ENCODE measurements around the gene ZFAND6.
"Not testable (repeated sequence)": the region's sequence is repeated elsewhere in the genome, so short reads cannot be mapped to it uniquely, and the experiment has no call there.

The ZFAND6 gene

GRCh38 chr15:80107774-80108173 lies 48.3 kb downstream of the ZFAND6 start:
- Histone ChIP-seq H3K4me1 (ENCODE audit: control insufficient read depth in 2 of 2, insufficient read depth in 2 of 2, low read length in 2 of 2) (no peaks in the 10 kb centered on the region), H3K36me3 (ENCODE audit: control insufficient read depth in 2 of 2, insufficient read depth in 2 of 2, low read length in 2 of 2) (no peaks in the 10 kb centered on the region), H3K27me3 (ENCODE audit: control insufficient read depth in 2 of 2, insufficient read depth in 2 of 2, low read length in 2 of 2) (no peaks in the 10 kb centered on the region), H3K9ac (ENCODE audit: low read depth in 1 of 2, low read length in 2 of 2) (no peak overlapping the region), H3K9me3 (ENCODE audit: control insufficient read depth in 2 of 2, low read length in 2 of 2) (no peaks in the 10 kb centered on the region), H3K27ac (ENCODE audit: low read depth in 2 of 2, low read length in 2 of 2) (no peak overlapping the region), H3K4me3 (ENCODE audit: low read length in 2 of 2) (no peak overlapping the region)

- H3K4me1 ChIP-seq (ENCODE audit: control insufficient read depth in 2 of 2, insufficient read depth in 2 of 2, low read length in 2 of 2), result peaks cover 0 to 2% of the 10 kb centered on the region in 2 donors
- no peak overlapping the region for H3K4me3 ChIP-seq (ENCODE audit: low read length in 2 of 2)
- H3K9ac ChIP-seq (ENCODE audit: low read depth in 1 of 2, low read length in 2 of 2), result no peak overlapping the region
- no peaks in the 10 kb centered on the region for H3K27me3 ChIP-seq (ENCODE audit: control insufficient read depth in 2 of 2, insufficient read depth in 2 of 2, low read length in 2 of 2)
- H3K9me3 ChIP-seq (ENCODE audit: control insufficient read depth in 2 of 2, low read length in 2 of 2), result no peaks in the 10 kb centered on the region
- H3K27ac ChIP-seq (ENCODE audit: low read depth in 2 of 2, low read length in 2 of 2), result no peak overlapping the region
- H3K36me3 ChIP-seq (ENCODE audit: control insufficient read depth in 2 of 2, insufficient read depth in 2 of 2, low read length in 2 of 2), result no peaks in the 10 kb centered on the region
These were observed 49.9 kb downstream of the ZFAND6 start for GRCh38 chr15:80109388-80109787.

DNA sequence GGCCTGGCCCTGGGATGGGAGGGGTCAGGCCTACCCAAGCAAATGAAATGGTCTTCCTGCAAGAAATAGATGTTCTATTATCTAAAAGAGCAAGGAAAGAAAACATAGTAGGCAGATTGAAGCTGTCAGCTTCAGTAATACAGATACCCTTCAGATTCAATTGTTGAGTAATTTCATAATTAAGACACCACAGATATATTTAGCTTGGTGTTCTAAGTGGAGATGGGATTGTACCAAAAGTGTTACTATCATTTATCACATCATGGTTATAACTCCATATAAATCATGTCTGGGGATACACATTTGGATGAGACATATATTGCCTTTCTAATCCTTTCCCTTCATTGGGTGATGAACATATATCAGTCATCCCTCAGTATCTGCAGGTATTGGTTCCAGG lies 51.4 kb downstream of the ZFAND6 start:
- Histone ChIP-seq H3K36me3 (ENCODE audit: control insufficient read depth in 2 of 2, insufficient read depth in 2 of 2, low read length in 2 of 2) (no peaks in the 10 kb centered on the region), H3K27ac (ENCODE audit: low read depth in 2 of 2, low read length in 2 of 2) (no peak overlapping the region), H3K27me3 (ENCODE audit: control insufficient read depth in 2 of 2, insufficient read depth in 2 of 2, low read length in 2 of 2) (no peaks in the 10 kb centered on the region), H3K9ac (ENCODE audit: low read depth in 1 of 2, low read length in 2 of 2) (no peak overlapping the region), H3K9me3 (ENCODE audit: control insufficient read depth in 2 of 2, low read length in 2 of 2) (no peaks in the 10 kb centered on the region), H3K4me1 (ENCODE audit: control insufficient read depth in 2 of 2, insufficient read depth in 2 of 2, low read length in 2 of 2) (peaks cover 0 to 2% of the 10 kb centered on the region in 2 donors), H3K4me3 (ENCODE audit: low read length in 2 of 2) (no peak overlapping the region)

DNA sequence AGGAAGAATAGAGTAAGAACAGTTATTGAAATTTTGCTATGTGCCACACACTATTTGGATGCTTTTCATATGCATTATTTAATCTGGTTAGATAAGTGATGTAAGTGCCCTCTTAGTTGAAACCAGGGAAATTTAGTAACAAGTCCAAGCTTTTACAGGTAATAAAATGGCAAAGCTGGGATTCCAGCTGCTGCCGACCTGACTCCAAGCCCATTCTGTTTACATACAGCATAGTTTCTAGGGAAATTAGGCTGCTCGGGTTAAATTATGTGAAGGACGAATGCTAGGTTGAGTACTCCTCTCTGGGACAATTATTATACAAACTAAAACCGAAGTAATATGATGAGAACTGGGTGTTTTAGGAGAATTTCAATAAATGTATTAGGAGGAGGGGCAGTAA lies 54.6 kb downstream of the ZFAND6 start:
- H3K9ac ChIP-seq (ENCODE audit: low read depth in 1 of 2, low read length in 2 of 2), result no peak overlapping the region
- H3K36me3 ChIP-seq (ENCODE audit: control insufficient read depth in 2 of 2, insufficient read depth in 2 of 2, low read length in 2 of 2), result no peaks in the 10 kb centered on the region
- H3K4me1 ChIP-seq (ENCODE audit: control insufficient read depth in 2 of 2, insufficient read depth in 2 of 2, low read length in 2 of 2), result peaks cover 0 to 2% of the 10 kb centered on the region in 2 donors
- H3K27me3 ChIP-seq (ENCODE audit: control insufficient read depth in 2 of 2, insufficient read depth in 2 of 2, low read length in 2 of 2), result no peaks in the 10 kb centered on the region
- no peak overlapping the region for H3K27ac ChIP-seq (ENCODE audit: low read depth in 2 of 2, low read length in 2 of 2)
- no peaks in the 10 kb centered on the region for H3K9me3 ChIP-seq (ENCODE audit: control insufficient read depth in 2 of 2, low read length in 2 of 2)
- H3K4me3 ChIP-seq (ENCODE audit: low read length in 2 of 2), result no peak overlapping the region

GRCh38 chr15:80115021-80115420 lies 55.5 kb downstream of the ZFAND6 start:
- no peak overlapping the region for H3K9ac ChIP-seq (ENCODE audit: low read depth in 1 of 2, low read length in 2 of 2)

GRCh38 chr15:80118956-80119355 lies 59.5 kb downstream of the ZFAND6 start:
- Histone ChIP-seq H3K27me3 (ENCODE audit: control insufficient read depth in 2 of 2, insufficient read depth in 2 of 2, low read length in 2 of 2) (no peaks in the 10 kb centered on the region), H3K9me3 (ENCODE audit: control insufficient read depth in 2 of 2, low read length in 2 of 2) (no peaks in the 10 kb centered on the region), H3K36me3 (ENCODE audit: control insufficient read depth in 2 of 2, insufficient read depth in 2 of 2, low read length in 2 of 2) (peaks cover 20 to 23% of the 10 kb centered on the region in 2 donors), H3K4me3 (ENCODE audit: low read length in 2 of 2) (no peak overlapping the region), H3K4me1 (ENCODE audit: control insufficient read depth in 2 of 2, insufficient read depth in 2 of 2, low read length in 2 of 2) (peaks cover 0 to under 1% of the 10 kb centered on the region in 2 donors), H3K27ac (ENCODE audit: low read depth in 2 of 2, low read length in 2 of 2) (no peak overlapping the region), H3K9ac (ENCODE audit: low read depth in 1 of 2, low read length in 2 of 2) (no peak overlapping the region)

More at GRCh38 chr15:80115021-80115420, 55.5 kb downstream of the ZFAND6 start:
- H3K36me3 ChIP-seq (ENCODE audit: control insufficient read depth in 2 of 2, insufficient read depth in 2 of 2, low read length in 2 of 2), result no peaks in the 10 kb centered on the region
- peaks cover 0 to 2% of the 10 kb centered on the region in 2 donors for H3K4me1 ChIP-seq (ENCODE audit: control insufficient read depth in 2 of 2, insufficient read depth in 2 of 2, low read length in 2 of 2)
- no peaks in the 10 kb centered on the region for H3K9me3 ChIP-seq (ENCODE audit: control insufficient read depth in 2 of 2, low read length in 2 of 2)
- H3K27ac ChIP-seq (ENCODE audit: low read depth in 2 of 2, low read length in 2 of 2), result no peak overlapping the region
- H3K27me3 ChIP-seq (ENCODE audit: control insufficient read depth in 2 of 2, insufficient read depth in 2 of 2, low read length in 2 of 2), result no peaks in the 10 kb centered on the region
- no peak overlapping the region for H3K4me3 ChIP-seq (ENCODE audit: low read length in 2 of 2)

- Histone ChIP-seq H3K4me1 (ENCODE audit: control insufficient read depth in 2 of 2, insufficient read depth in 2 of 2, low read length in 2 of 2) (no peaks in the 10 kb centered on the region), H3K27ac (ENCODE audit: low read depth in 2 of 2, low read length in 2 of 2) (no peak overlapping the region), H3K36me3 (ENCODE audit: control insufficient read depth in 2 of 2, insufficient read depth in 2 of 2, low read length in 2 of 2) (peaks cover 20 to 28% of the 10 kb centered on the region in 2 donors), H3K4me3 (ENCODE audit: low read length in 2 of 2) (no peak overlapping the region), H3K9me3 (ENCODE audit: control insufficient read depth in 2 of 2, low read length in 2 of 2) (no peaks in the 10 kb centered on the region), H3K27me3 (ENCODE audit: control insufficient read depth in 2 of 2, insufficient read depth in 2 of 2, low read length in 2 of 2) (no peaks in the 10 kb centered on the region), H3K9ac (ENCODE audit: low read depth in 1 of 2, low read length in 2 of 2) (no peak overlapping the region)
These were observed 61.2 kb downstream of the ZFAND6 start for GRCh38 chr15:80120636-80121035.

DNA sequence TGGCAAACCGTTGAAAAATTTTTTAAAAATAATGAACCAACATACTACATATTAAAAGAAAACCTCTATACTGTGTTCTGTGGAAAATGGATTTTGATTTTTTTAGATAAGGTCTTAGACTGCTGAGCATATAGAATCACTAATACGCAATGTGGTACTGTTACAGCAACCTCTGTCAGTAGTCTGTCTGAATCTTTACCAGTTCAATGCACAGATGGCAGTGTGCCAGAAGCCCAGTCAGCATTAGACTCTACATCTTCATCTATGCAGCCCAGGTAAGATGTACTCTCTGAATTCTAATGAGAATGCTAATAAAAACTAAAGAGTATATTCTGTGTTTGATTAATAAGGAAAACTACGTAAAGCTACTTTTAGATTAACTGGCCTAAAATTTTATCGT lies 62.1 kb downstream of the ZFAND6 start:
- no peaks in the 10 kb centered on the region for H3K9me3 ChIP-seq (ENCODE audit: control insufficient read depth in 2 of 2, low read length in 2 of 2)
- no peak overlapping the region for H3K4me3 ChIP-seq (ENCODE audit: low read length in 2 of 2)
- no peaks in the 10 kb centered on the region for H3K4me1 ChIP-seq (ENCODE audit: control insufficient read depth in 2 of 2, insufficient read depth in 2 of 2, low read length in 2 of 2)
- H3K27ac ChIP-seq (ENCODE audit: low read depth in 2 of 2, low read length in 2 of 2), result no peak overlapping the region
- H3K9ac ChIP-seq (ENCODE audit: low read depth in 1 of 2, low read length in 2 of 2), result no peak overlapping the region
- peaks cover 23 to 28% of the 10 kb centered on the region in 2 donors for H3K36me3 ChIP-seq (ENCODE audit: control insufficient read depth in 2 of 2, insufficient read depth in 2 of 2, low read length in 2 of 2)
- no peaks in the 10 kb centered on the region for H3K27me3 ChIP-seq (ENCODE audit: control insufficient read depth in 2 of 2, insufficient read depth in 2 of 2, low read length in 2 of 2)

DNA sequence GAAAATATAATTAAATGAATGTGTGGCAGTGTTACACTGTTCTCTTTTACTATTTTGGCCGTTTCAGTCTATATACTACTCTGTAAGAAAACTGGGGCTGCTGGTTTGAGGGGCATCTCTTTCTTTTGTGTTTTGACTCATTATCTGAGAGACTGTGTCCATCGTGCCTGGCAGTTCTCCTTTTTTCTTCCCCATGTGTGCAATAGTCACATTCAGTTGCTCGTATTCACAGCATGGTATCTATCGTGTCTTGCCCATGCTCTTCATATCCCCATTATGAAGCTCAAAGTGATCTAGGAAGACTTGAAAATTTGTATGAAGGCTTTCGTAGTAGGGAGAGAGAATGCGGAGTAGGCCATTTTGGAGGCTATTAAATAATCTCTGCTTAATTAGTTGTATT lies 63.6 kb downstream of the ZFAND6 start:
- no peaks in the 10 kb centered on the region for H3K4me1 ChIP-seq (ENCODE audit: control insufficient read depth in 2 of 2, insufficient read depth in 2 of 2, low read length in 2 of 2)
- no peak overlapping the region for H3K4me3 ChIP-seq (ENCODE audit: low read length in 2 of 2)
- H3K36me3 ChIP-seq (ENCODE audit: control insufficient read depth in 2 of 2, insufficient read depth in 2 of 2, low read length in 2 of 2), result peaks cover 23 to 28% of the 10 kb centered on the region in 2 donors
- H3K27ac ChIP-seq (ENCODE audit: low read depth in 2 of 2, low read length in 2 of 2), result no peak overlapping the region
- H3K27me3 ChIP-seq (ENCODE audit: control insufficient read depth in 2 of 2, insufficient read depth in 2 of 2, low read length in 2 of 2), result no peaks in the 10 kb centered on the region
- no peak overlapping the region for H3K9ac ChIP-seq (ENCODE audit: low read depth in 1 of 2, low read length in 2 of 2)
- H3K9me3 ChIP-seq (ENCODE audit: control insufficient read depth in 2 of 2, low read length in 2 of 2), result no peaks in the 10 kb centered on the region

- H3K27ac ChIP-seq (ENCODE audit: low read depth in 2 of 2, low read length in 2 of 2); H3K9me3 ChIP-seq (ENCODE audit: control insufficient read depth in 2 of 2, low read length in 2 of 2); H3K4me1 ChIP-seq (ENCODE audit: control insufficient read depth in 2 of 2, insufficient read depth in 2 of 2, low read length in 2 of 2); H3K4me3 ChIP-seq (ENCODE audit: low read length in 2 of 2); H3K9ac ChIP-seq (ENCODE audit: low read depth in 1 of 2, low read length in 2 of 2); H3K27me3 ChIP-seq (ENCODE audit: control insufficient read depth in 2 of 2, insufficient read depth in 2 of 2, low read length in 2 of 2): not testable (repeated sequence)
- H3K36me3 ChIP-seq (ENCODE audit: control insufficient read depth in 2 of 2, insufficient read depth in 2 of 2, low read length in 2 of 2), result peaks cover 22 to 30% of the 10 kb centered on the region in 2 donors
These were observed 67.8 kb downstream of the ZFAND6 start for GRCh38 chr15:80127253-80127652.

GRCh38 chr15:80127911-80128310 lies 68.4 kb downstream of the ZFAND6 start:
- H3K27ac ChIP-seq (ENCODE audit: low read depth in 2 of 2, low read length in 2 of 2), result no peak overlapping the region
- no peak overlapping the region for H3K4me3 ChIP-seq (ENCODE audit: low read length in 2 of 2)
- no peak overlapping the region for H3K9ac ChIP-seq (ENCODE audit: low read depth in 1 of 2, low read length in 2 of 2)
- no peaks in the 10 kb centered on the region for H3K27me3 ChIP-seq (ENCODE audit: control insufficient read depth in 2 of 2, insufficient read depth in 2 of 2, low read length in 2 of 2)
- H3K4me1 ChIP-seq (ENCODE audit: control insufficient read depth in 2 of 2, insufficient read depth in 2 of 2, low read length in 2 of 2), result no peaks in the 10 kb centered on the region
- peaks cover 23 to 28% of the 10 kb centered on the region in 2 donors for H3K36me3 ChIP-seq (ENCODE audit: control insufficient read depth in 2 of 2, insufficient read depth in 2 of 2, low read length in 2 of 2)
- H3K9me3 ChIP-seq (ENCODE audit: control insufficient read depth in 2 of 2, low read length in 2 of 2), result no peaks in the 10 kb centered on the region
